Astrocyte of the spinal cord (primary cell): ENCODE results near the gene SOCS6.

Experiments
- DNase-seq: peaks from one replicate; pipeline ENCODE4 v3.0.0; 2011; ENCODE audit warnings: low read depth, low spot score
- H3K4me3 ChIP-seq: 2 replicates; pipeline ENCODE4 v1.5.1; 2011; ENCODE audit warnings: low read depth, mild to moderate bottlenecking, low read length, moderate library complexity
- CTCF ChIP-seq: IDR thresholded peaks from 2 replicates; pipeline ENCODE4 v1.5.1; 2012; ENCODE audit warnings: low read depth, mild to moderate bottlenecking, low read length, inconsistent platforms
- in situ Hi-C: cut with HindIII; loops from 2 replicates; pipeline ENCODE4 v1.10.0; 2017; ENCODE audit warnings: low sequenced_read_pairs

The SOCS6 gene

GRCh38 chr18:70329071-70329470 lies 40.2 kb downstream of the SOCS6 start:
- TF ChIP-seq CTCF, result no peak
- no peak for DNase-seq
- H3K4me3 ChIP-seq, result no peak overlapping the region
- in situ Hi-C loops, result no loop called here

GRCh38 chr18:70330887-70331286 lies 42.0 kb downstream of the SOCS6 start:
- in situ Hi-C loops, result no loop called here
- no peak for DNase-seq
- TF ChIP-seq CTCF, result no peak
- no peak overlapping the region for H3K4me3 ChIP-seq

DNA sequence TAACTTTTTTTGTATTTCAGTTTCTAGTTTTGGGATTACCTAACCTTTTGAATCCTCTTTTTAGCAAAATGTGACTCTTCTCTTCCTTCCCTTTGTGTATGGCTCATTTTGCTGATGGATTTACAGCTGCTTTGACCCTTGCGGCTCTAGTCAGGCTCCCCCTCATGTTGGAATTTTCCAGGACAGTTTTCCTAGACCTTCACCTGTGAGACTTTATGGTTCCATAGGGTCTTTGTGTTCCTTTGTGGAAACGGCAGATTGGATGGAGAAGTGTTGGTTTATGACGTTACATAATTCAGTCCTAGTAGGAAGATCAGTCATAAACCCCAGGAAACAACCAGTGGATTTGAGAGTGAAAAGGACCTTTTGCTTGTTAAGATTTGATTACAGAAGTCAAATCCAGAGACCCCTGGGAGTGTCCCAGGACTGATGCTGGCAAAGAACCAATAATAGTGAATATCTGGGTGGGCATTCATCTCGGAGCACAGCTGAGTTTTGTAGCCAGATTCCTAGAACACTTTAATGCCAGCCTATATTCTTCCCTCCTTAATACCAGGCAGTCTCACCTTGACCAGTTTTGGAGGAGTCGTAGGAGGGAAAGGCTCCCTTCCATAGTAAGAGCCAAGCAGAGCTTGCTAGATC lies 42.7 kb downstream of the SOCS6 start:
- H3K4me3 ChIP-seq, result no peak overlapping the region
- in situ Hi-C loops, result no loop called here
- TF ChIP-seq CTCF, result no peak
- no peak for DNase-seq

- no peak overlapping the region for H3K4me3 ChIP-seq
- peak; percentile 28 for DNase-seq
- in situ Hi-C loops, result no loop called here
- TF ChIP-seq CTCF, result no peak
These were observed 43.8 kb downstream of the SOCS6 start for GRCh38 chr18:70332694-70333093.

DNA sequence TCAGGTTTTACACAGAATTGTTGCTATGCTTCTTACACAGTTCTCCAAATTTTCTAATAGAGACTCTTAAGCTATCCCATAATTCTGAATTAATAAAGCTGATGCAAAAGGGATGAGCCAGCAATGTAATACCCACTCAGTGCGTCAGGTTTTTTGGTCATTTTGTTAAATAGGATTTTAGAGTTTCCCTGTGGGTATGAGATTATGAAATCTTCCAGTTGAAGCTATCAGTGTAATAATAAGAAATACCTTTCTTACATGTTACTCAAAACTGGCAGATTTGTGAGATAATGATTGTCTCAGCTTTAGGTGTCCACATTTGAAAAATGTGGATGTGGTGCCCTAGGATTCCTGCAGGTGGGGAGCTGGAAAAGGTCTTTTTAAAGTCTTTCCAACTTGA lies 44.5 kb downstream of the SOCS6 start:
- H3K4me3 ChIP-seq, result no peak overlapping the region
- no peak for TF ChIP-seq CTCF
- in situ Hi-C loops, result no loop called here
- no peak for DNase-seq

- TF ChIP-seq CTCF, result no peak
- DNase-seq, result peak; percentile 95
- H3K4me3 ChIP-seq, result no peak overlapping the region
- in situ Hi-C loops, result no loop called here
These were observed 44.9 kb downstream of the SOCS6 start for GRCh38 chr18:70333757-70334156.
